Gastrocnemius medialis (tissue), 4 donors: Measurements from ENCODE around the gene C4orf51.

Experiments used
- CTCF ChIP-seq, 5 experiments: fragments of 450-650 bp in 3 of 5; fragments of 200-600 bp in 2 of 5; sonication (generic) in 2 of 5; IDR thresholded peaks in 4 of 5; conservative IDR thresholded peaks in 1 of 5; 1 replicate in 4 of 5; 2 replicates in 1 of 5; pipeline ENCODE4 v1.5.1; 2016 to 2019; ENCODE audit warnings: antibody characterized with exemption in 5 of 5, mild to moderate bottlenecking in 3 of 5, moderate library complexity in 3 of 5
- POLR2A ChIP-seq, 2 donors: fragments of 450-650 bp; IDR thresholded peaks; one replicate each; pipeline ENCODE4 v1.6.1; 2017; ENCODE audit warnings: antibody characterized with exemption in 2 of 2, mild to moderate bottlenecking in 2 of 2, moderate library complexity in 2 of 2

- TF ChIP-seq CTCF (IDR thresholded peaks at IDR 0.05 in 4 of 5, conservative IDR thresholded peaks at IDR 0.05 in 1 of 5): no peak
- TF ChIP-seq POLR2A (IDR thresholded peaks at IDR 0.05): no peak
Observed at GRCh38 chr4:145775406-145775805, 95.5 kb downstream of the C4orf51 start.
